CD1c-positive myeloid dendritic cell (primary cell): Measurements from ENCODE around the gene DACH1.

ENCODE experiments used
- DNase-seq: peaks from one replicate; pipeline ENCODE4 v3.0.0-alpha.2; 2016; ENCODE audit errors: extremely low spot score

DACH1 gene

GRCh38 chr13:71624653-71625600 is 242.1 kb downstream of the DACH1 start:
- DNase-seq = no peak

- DNase-seq = no peak
Observed at GRCh38 chr13:71621174-71622124, 245.6 kb downstream of the DACH1 start.

- no peak for DNase-seq
Observed at GRCh38 chr13:71619096-71619495, 247.9 kb downstream of the DACH1 start.

GRCh38 chr13:71618159-71618558 is 248.8 kb downstream of the DACH1 start:
- DNase-seq = peak; percentile 9

- no peak for DNase-seq
Observed at GRCh38 chr13:71617265-71617664, 249.7 kb downstream of the DACH1 start.

- DNase-seq = peak; percentile 30
Observed at GRCh38 chr13:71613066-71613745, 253.8 kb downstream of the DACH1 start.

- no peak for DNase-seq
Observed at GRCh38 chr13:71611292-71611691, 255.7 kb downstream of the DACH1 start.

GRCh38 chr13:71610876-71611275 is 256.1 kb downstream of the DACH1 start:
- no peak for DNase-seq

- DNase-seq = no peak
Observed at GRCh38 chr13:71609271-71609670, 257.7 kb downstream of the DACH1 start.

- DNase-seq = no peak
Observed at GRCh38 chr13:71607575-71607974, 259.4 kb downstream of the DACH1 start.

- DNase-seq = no peak
Observed at GRCh38 chr13:71606818-71607217, 260.2 kb downstream of the DACH1 start.

GRCh38 chr13:71605744-71606143 is 261.3 kb downstream of the DACH1 start:
- no peak for DNase-seq

GRCh38 chr13:71603255-71603654 is 263.7 kb downstream of the DACH1 start:
- no peak for DNase-seq

GRCh38 chr13:71602344-71602743 is 264.7 kb downstream of the DACH1 start:
- no peak for DNase-seq

- DNase-seq = no peak
Observed at GRCh38 chr13:71597150-71597549, 269.9 kb downstream of the DACH1 start.

GRCh38 chr13:71596116-71596515 is 270.9 kb downstream of the DACH1 start:
- DNase-seq = no peak

GRCh38 chr13:71593566-71593965 is 273.4 kb downstream of the DACH1 start:
- peak; percentile 16 for DNase-seq

- DNase-seq = peak; percentile 37
Observed at GRCh38 chr13:71591374-71591773, 275.6 kb downstream of the DACH1 start.

GRCh38 chr13:71590654-71591148 is 276.3 kb downstream of the DACH1 start:
- no peak for DNase-seq

GRCh38 chr13:71589032-71589431 is 278.0 kb downstream of the DACH1 start:
- no peak for DNase-seq

GRCh38 chr13:71587817-71588216 is 279.2 kb downstream of the DACH1 start:
- no peak for DNase-seq

GRCh38 chr13:71587193-71587592 is 279.8 kb downstream of the DACH1 start:
- DNase-seq = no peak
